HCT116 (cell line): Measurements from ENCODE around the gene TCF12. TPM values are rescaled to one million over a fixed set of nuclear protein-coding genes. Genes with fewer than 3 reads are reported as not detected.

ENCODE experiments used
- ATAC-seq: fragments of 200-7000 bp; cut with Tn5 transposase; 2 replicates; pipeline ENCODE4 v1.9.1; 2020; ENCODE audit warnings: mild to moderate bottlenecking, moderate library complexity
- BruUV-seq: library from RNA; stranded (reverse); fragments of 400-500 nt; replicated peaks from 2 replicates; lab custom pipeline; 2021; lab: Mats Ljungman, UMichigan
- CTCF ChIA-PET: fragments of 300-600 bp; sonication (Branson Sonifier 250); formaldehyde crosslinking; loops from one replicate; lab custom pipeline; 2021; ENCODE audit warnings: antibody characterized with exemption; lab: Charles Lee
- POLR2A ChIA-PET: fragments of 300-600, 350-600 bp; sonication (Branson Sonifier 250); formaldehyde crosslinking; loops from one replicate; lab custom pipeline; 2021; ENCODE audit warnings: antibody characterized with exemption; lab: Charles Lee
- RAD21 ChIA-PET, 2 experiments: fragments of 300-600 bp; sonication (Branson Sonifier 250); formaldehyde crosslinking; loops; one replicate each; lab custom pipeline; 2023; ENCODE audit warnings: low total read pairs in 2 of 2; ENCODE audit not compliant: uncharacterized antibody in 2 of 2, unreplicated experiment in 2 of 2, low non-redundant PET in 1 of 2; lab: Charles Lee
- DNase-seq: peaks from one replicate; pipeline ENCODE4 v3.0.0-alpha.2; 2010; ENCODE audit warnings: low read depth, low spot score
- H2AFZ ChIP-seq: fragments of 200-600 bp; shearing (Covaris generic), sonication (generic); 2 replicates; pipeline ENCODE4 v1.6.1; 2017; ENCODE audit warnings: low read depth, mixed run types, mixed read lengths, antibody characterized with exemption, low read length; ENCODE audit not compliant: poor library complexity, severe bottlenecking
- H3K27ac ChIP-seq: 2 replicates; pipeline ENCODE4 v1.5.1; 2012; ENCODE audit warnings: low read depth, low read length
- H3K27me3 ChIP-seq: fragments of 200-600 bp; sonication (generic); 2 replicates; pipeline ENCODE4 v1.6.1; 2016; ENCODE audit warnings: mixed run types, low read length, mixed read lengths; ENCODE audit not compliant: insufficient read depth
- H3K36me3 ChIP-seq, 2 experiments: fragments of 200-500 bp in 1 of 2; fragments of 200-600 bp in 1 of 2; sonication (Bioruptor generic) in 1 of 2; sonication (generic) in 1 of 2; 2 replicates each; pipeline versions ENCODE4 v1.5.1 to v1.6.1; 2014 to 2016; ENCODE audit warnings: low read length in 2 of 2, inconsistent platforms in 1 of 2, mixed read lengths in 1 of 2, mixed run types in 1 of 2; ENCODE audit not compliant: insufficient read depth in 2 of 2, control insufficient read depth in 1 of 2
- H3K4me1 ChIP-seq, 2 experiments: fragments of 200-600 bp in 1 of 2; sonication (generic) in 1 of 2; 2 replicates each; pipeline versions ENCODE4 v1.5.1 to v1.6.1; 2012 to 2017; ENCODE audit warnings: low read length in 2 of 2, inconsistent platforms in 1 of 2, mild to moderate bottlenecking in 1 of 2, mixed read lengths in 1 of 2, mixed run types in 1 of 2, moderate library complexity in 1 of 2; ENCODE audit not compliant: insufficient read depth in 2 of 2, control insufficient read depth in 1 of 2
- H3K4me2 ChIP-seq: fragments of 200-600 bp; sonication (generic); 2 replicates; pipeline ENCODE4 v1.6.1; 2017; ENCODE audit warnings: mixed run types, low read length, mixed read lengths
- H3K4me3 ChIP-seq, 2 experiments: fragments of 200-600 bp in 1 of 2; sonication (generic) in 1 of 2; replicated peaks in 1 of 2; 2 replicates each; pipeline ENCODE4 v1.5.1; 2011 to 2016; ENCODE audit warnings: low read length in 2 of 2, control low read depth in 1 of 2, low read depth in 1 of 2, mild to moderate bottlenecking in 1 of 2, mixed read lengths in 1 of 2, mixed run types in 1 of 2
- H3K79me2 ChIP-seq: fragments of 200-600 bp; sonication (generic); 2 replicates; pipeline ENCODE4 v1.6.1; 2017; ENCODE audit warnings: mild to moderate bottlenecking, mixed run types, low read length, moderate library complexity, mixed read lengths; ENCODE audit not compliant: insufficient read depth
- H3K9ac ChIP-seq: fragments of 200-600 bp; sonication (generic); 2 replicates; pipeline ENCODE4 v1.6.1; 2016; ENCODE audit warnings: low read length, mixed read lengths
- H3K9me2 ChIP-seq: fragments of 200-600 bp; sonication (generic), shearing (Covaris generic); 2 replicates; pipeline ENCODE4 v1.6.1; 2017; ENCODE audit warnings: mixed run types, mild to moderate bottlenecking, moderate library complexity; ENCODE audit not compliant: insufficient read depth
- H3K9me3 ChIP-seq, 2 experiments: fragments of 200-500 bp in 1 of 2; fragments of 200-600 bp in 1 of 2; sonication (Bioruptor generic) in 1 of 2; sonication (generic) in 1 of 2; 2 replicates each; pipeline ENCODE4 v1.6.1; 2014 to 2017; ENCODE audit warnings: low read length in 2 of 2, mixed read lengths in 2 of 2, inconsistent platforms in 1 of 2, low read depth in 1 of 2, mild to moderate bottlenecking in 1 of 2, mixed run types in 1 of 2, moderate library complexity in 1 of 2; ENCODE audit not compliant: control insufficient read depth in 1 of 2, insufficient read depth in 1 of 2
- H4K20me1 ChIP-seq: fragments of 200-600 bp; sonication (generic), shearing (Covaris generic); 2 replicates; pipeline ENCODE4 v1.6.1; 2017; ENCODE audit warnings: mixed run types, mild to moderate bottlenecking, moderate library complexity; ENCODE audit not compliant: insufficient read depth
- POLR2A ChIP-seq: IDR thresholded peaks from 2 replicates; pipeline ENCODE4 v1.7.0; 2011; ENCODE audit warnings: borderline replicate concordance; ENCODE audit not compliant: insufficient read depth, insufficient read length; ENCODE audit errors: extremely low read depth
- SP1 ChIP-seq: IDR thresholded peaks from 2 replicates; pipeline ENCODE4 v1.6.1; 2012; ENCODE audit warnings: low read depth
- ZNF274 ChIP-seq: fragments of 200-500 bp; sonication (Bioruptor generic); IDR thresholded peaks from 2 replicates; pipeline ENCODE4 v1.6.1; 2014; ENCODE audit warnings: mild to moderate bottlenecking, low read depth, low read length, inconsistent platforms
- intact Hi-C: fragments of 100-400 bp; cut with micrococcal nuclease; formaldehyde crosslinking; loops from 2 replicates; pipeline ENCODE4 v1.10.0; 2022
- total RNA-seq: library from RNA; stranded (reverse); gene quantifications from one replicate; pipeline ENCODE4 v1.2.1, GENCODE V29; 2021; ENCODE audit not compliant: unreplicated experiment
- TF ChIP-seq, protein P1 (sequence below): IDR thresholded peaks from 2 replicates; pipeline ENCODE4 v1.6.1; 2012
- TF ChIP-seq, protein P2 (sequence below): IDR thresholded peaks from 2 replicates; pipeline ENCODE4 v1.6.1; 2012

Gene TCF12
- total RNA-seq, 1 experiment from 2014 or later, result 71.6 TPM

- Histone ChIP-seq H3K4me3 (no peak overlapping the region), H3K9me2 (no peaks in the 10 kb centered on the region), H4K20me1 (0 out of 2 replicates have a peak, but pooled peaks cover 4% of the 10 kb centered on the region), H3K79me2 (no peaks in the 10 kb centered on the region), H3K9ac (no peak overlapping the region), H3K9me3 (no peaks in the 10 kb centered on the region), H3K4me1 (no peaks in the 10 kb centered on the region), H3K36me3 (peaks cover 4 to 9% of the 10 kb centered on the region in 2 experiments; a peak in 1 of 4 replicates), H3K27ac (no peak overlapping the region), H3K27me3 (no peaks in the 10 kb centered on the region), H3K4me2 (no peak overlapping the region), H2AFZ (no peak overlapping the region)
- CTCF ChIA-PET, result no interaction called here
- ATAC-seq (no peak), DNase-seq (no peak)
- intact Hi-C loops, result no loop called here
- BruUV-seq, result no TSS peak
- POLR2A ChIA-PET, result no interaction called here
- RAD21 ChIA-PET, result interaction anchor here in 1 of 2 experiments (0.6 kb wide), 1 partner anchor 117 kb away, joined by 3 read pairs; no protein-coding TSS in a partner anchor
- TF ChIP-seq, protein P1, sequence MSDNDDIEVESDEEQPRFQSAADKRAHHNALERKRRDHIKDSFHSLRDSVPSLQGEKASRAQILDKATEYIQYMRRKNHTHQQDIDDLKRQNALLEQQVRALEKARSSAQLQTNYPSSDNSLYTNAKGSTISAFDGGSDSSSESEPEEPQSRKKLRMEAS, result no peak
- no peak for TF ChIP-seq POLR2A
- TF ChIP-seq, protein P2, sequence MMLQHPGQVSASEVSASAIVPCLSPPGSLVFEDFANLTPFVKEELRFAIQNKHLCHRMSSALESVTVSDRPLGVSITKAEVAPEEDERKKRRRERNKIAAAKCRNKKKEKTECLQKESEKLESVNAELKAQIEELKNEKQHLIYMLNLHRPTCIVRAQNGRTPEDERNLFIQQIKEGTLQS, result no peak
These were observed 345.1 kb downstream of the TCF12 start for GRCh38 chr15:57263520-57263919.

DNA sequence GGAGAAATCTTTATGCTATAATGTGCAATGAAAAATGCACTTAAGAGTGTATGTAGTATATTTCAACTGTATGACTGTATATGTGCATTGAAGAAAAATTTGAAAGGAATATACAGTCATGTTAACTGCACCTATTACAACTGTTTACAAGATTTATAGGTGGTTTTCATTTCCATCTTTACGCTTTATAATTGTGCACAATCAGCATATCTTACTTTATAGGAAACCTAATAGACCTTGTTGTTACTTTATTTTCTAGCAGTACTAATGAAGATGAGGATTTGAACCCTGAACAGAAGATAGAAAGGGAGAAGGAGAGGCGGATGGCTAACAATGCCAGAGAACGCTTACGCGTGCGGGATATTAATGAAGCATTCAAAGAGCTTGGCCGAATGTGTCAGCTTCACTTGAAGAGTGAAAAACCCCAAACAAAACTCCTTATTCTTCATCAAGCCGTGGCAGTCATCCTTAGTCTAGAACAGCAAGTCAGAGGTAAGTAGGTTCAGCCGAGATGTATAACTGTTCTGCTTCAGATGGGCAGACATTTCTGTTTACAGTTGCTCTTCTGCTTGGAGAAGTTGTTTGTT is 354.4 kb downstream of the TCF12 start:
- no peak for DNase-seq
- CTCF ChIA-PET, result no interaction called here
- Histone ChIP-seq H3K9me2 (no peaks in the 10 kb centered on the region), H3K9ac (no peak overlapping the region), H3K4me1 (no peaks in the 10 kb centered on the region), H3K27me3 (no peaks in the 10 kb centered on the region), H3K36me3 (no peaks in the 10 kb centered on the region), H3K4me3 (no peak overlapping the region), H4K20me1 (no peaks in the 10 kb centered on the region), H2AFZ (no peak overlapping the region), H3K9me3 (no peaks in the 10 kb centered on the region), H3K27ac (no peak overlapping the region)
- intact Hi-C loops, result no loop called here
- no TSS peak for BruUV-seq
- POLR2A ChIA-PET, result no interaction called here
- RAD21 ChIA-PET, result no interaction called here
- no peak for ATAC-seq
- TF ChIP-seq ZNF274 (no peak), SP1 (no peak)
- TF ChIP-seq, all 23 proteins: peak for 0
- no peaks in the 10 kb centered on the region for H3K79me2 ChIP-seq
- no peak overlapping the region for H3K4me2 ChIP-seq
